ENCODE results near the gene SP2.
A peak's percentile ranks its signal among the peaks of the same experiment; 100 is the strongest.

The SP2 gene

GRCh38 chr17:47949197-47949759 is 53.2 kb downstream of the SP2 start:
- peak; percentile 45 for DNase-seq (ENCODE audit: low read depth in 2 of 2)

DNA sequence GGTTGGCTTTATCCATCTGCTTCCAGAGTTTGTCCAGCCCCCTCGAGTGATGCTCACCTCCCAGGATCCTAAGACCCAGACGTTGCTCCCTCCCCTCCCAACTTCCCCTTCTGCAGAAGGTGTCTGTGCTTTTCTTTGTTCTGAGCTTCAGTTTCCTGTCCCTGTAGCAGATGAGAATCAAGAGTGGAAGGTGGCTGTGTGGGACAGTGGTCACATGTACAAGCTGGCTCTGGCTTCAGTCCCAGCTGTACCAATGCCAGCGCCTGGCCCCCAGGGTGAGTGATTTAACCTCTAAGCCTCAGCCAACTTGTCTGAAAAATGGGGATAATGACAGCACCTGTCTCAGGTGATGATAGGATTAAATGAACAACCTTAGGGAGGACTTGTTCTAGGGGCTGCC is 53.9 kb downstream of the SP2 start:
- no peak for DNase-seq (ENCODE audit: low read depth in 2 of 2)

DNA sequence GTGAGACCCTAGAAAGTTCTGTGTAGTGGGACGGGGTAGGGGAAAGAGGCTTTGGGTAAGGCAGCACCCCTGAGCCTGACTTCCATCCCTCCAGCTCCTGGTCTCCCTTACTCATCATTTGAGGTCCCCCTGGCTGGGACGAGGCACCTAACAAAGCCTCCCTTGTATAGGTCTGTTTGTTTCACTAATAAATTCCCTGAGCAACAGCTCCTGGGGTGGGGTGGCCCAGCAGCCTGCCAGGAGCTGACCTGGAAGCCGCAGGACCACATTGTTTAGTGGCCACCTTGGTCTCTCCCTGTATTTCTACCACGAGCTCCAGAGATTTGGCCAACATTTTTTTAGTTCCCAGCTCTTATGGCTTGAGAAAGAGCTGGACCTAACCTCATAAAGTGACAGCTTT is 54.4 kb downstream of the SP2 start:
- DNase-seq (ENCODE audit: low read depth in 2 of 2), result no peak

DNA sequence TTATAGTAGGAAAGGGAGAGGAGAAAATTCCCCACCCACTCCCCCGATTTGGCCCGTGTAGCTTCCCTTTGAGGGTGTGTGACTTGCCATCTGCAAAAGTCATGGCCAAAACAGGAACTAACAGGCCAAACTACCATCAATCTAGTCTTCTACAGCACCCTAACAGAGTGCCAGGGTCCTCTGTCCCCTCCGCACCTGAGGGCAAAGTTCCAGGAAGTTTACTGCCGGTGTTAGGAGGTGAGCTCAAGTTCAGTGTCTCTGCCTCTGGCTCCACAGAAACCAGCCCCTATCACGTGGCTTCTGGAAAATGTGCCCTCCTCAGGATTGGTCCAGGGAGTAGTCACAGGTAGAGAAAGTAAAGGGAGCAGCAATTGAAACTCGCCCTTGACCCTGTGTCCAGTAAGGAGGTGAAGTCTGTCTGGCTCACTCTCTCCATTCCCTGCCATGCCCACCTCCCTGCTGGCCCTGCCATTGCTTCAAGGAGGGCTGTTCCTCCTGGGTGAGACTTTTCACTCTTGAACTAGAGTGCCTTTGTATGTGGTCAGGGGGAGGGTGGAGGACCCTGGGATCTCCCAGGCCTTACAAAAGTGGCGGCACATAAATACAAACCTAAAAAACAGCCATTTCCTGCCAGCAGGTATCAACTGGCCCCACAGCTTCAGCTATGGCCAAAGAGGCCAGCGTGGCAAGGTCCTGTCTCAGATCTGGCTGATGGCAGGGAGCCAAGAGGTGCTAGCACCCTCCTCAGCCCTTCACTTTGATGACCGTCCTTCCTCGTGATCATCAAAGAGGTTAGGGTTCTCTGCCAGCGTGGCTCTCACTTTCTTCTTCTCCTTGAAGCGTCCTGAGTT is 56.4 kb downstream of the SP2 start:
- no peak for DNase-seq (ENCODE audit: low read depth in 2 of 2)

DNA sequence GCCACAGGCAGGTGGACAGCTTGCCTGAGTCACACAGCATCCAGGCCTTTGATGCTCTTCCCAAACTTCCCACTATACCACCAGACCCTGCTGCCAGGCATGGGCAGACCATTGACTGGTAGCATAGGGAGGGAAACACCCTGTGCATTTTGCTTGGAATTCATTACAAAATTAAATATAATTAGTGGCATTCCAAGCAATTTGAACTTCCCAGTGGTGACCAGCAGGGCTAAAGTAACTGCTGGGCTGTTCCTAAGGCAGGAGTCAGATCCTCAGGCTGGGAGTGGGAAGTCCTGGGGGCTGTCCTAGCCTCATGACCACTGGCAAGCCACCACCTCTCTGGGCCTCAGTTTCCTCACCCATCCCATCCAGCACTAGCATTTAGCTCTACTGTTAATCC is 57.9 kb downstream of the SP2 start:
- DNase-seq (ENCODE audit: low read depth in 2 of 2), result no peak

DNA sequence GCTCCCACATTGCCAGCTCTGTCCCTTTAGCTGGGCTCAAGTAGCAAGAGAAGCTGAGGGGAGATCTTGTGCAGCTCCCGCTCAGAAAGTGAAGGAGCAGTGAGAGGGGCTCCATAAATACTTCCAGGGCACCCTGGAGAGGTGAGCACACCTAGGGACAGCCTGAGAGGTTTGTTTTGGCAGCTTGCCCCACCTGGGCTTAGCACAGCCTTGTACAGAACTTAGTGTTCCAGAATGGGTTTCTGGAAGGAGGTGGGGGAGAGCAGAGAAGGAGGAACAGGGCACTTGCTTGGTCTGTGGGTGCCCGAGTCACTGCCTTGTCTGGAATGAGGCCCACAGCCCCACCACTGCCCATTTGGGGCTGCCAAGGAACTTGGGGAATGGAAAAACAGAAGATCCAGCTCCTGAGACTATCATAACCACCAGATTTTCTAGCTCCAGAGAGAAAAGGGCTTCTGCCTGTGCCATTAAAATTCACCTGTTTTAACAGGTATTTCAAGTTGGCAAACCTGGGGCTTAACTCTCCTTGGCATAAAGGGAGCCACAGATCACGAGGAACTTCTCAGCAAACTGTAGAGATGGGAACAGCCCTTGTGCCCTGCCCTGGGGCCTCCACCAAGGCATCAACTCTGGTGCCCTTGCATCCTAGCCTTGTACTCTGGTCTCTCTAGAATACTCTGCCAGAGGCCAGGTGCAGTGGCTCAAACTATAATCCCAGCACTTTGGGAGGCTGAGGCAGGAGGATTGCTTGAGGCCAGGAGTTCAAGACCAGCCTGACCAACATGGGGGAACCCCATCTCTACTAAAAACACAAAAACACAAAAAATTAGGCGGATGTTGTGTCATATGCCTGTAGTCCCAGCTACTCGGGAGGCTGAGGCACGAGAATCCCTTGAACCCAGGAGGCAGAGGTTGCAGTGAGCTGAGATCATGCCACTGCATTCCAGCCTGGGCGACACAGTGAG is 59.7 kb downstream of the SP2 start:
- DNase-seq (ENCODE audit: low read depth in 2 of 2), result no peak

DNA sequence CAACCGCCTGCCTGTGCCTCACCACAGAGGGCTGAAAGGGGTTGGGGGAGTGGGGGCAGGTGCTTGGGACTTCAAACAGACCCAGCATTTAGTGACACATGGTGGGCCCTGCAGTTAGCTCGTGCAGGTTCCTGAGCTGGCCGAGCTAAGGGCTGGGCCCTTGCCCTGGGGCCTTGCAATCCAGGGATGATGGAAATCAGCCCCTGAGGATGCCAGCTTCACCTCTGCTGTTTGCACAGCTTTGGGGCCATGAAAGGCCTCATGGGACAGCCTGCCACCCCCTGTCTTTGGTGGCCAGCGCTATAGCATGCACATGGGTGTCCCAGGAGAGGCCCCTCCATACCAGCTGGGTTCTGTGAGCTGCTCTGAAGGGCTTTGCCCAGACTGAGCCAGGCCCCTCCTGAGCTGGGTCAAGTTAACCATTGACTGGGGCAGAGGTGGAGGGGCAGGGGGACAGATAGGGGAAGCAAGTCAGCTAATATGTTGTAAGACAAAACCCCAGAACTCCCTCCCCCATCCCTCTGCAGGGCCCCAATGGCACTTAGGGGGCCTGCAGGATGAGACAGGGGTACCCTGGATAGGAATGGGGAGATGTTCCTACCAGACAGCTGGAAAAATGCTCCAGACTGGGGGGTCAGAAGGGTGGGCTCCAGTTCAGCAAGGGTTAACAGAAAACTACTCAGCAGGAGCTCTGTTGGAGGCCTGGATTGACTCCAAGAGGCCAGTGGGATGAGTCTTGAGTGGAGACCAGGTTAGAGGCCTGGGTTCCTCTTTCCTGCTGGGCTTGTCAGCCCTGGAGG is 61.0 kb downstream of the SP2 start:
- DNase-seq (ENCODE audit: low read depth in 2 of 2), result no peak

GRCh38 chr17:47957591-47958490 is 61.8 kb downstream of the SP2 start, which contains the start of gene PRR15L:
PRR15L (minus strand) TSS chr17:47957883; CDS start chr17:47953234, 4,649 bp downstream.
- DNase-seq (ENCODE audit: low read depth in 2 of 2), result no peak

GRCh38 chr17:47959825-47960655 is 64.0 kb downstream of the SP2 start:
- no peak for DNase-seq (ENCODE audit: low read depth in 2 of 2)

DNA sequence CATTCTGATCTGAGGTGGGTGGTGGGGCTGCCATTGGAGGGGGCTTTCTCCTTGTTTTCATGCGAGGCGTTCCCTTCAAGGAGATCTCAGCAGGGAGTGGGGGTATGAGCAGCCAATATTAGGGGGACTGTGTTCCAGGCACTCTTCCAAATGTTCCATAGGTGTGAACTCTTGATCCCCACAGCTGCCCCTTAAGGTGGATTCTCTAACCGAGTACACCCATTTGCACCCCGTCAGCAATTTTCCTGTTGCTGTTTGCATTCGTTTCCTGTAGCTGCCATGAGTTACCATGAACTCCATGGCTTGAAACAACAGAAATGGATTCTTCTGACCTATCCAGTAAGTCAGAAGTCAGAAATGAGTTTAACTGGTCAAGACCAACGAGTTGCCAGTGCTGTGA is 65.4 kb downstream of the SP2 start:
- DNase-seq (ENCODE audit: low read depth in 2 of 2), result no peak

- DNase-seq (ENCODE audit: low read depth in 2 of 2), result no peak
Observed at GRCh38 chr17:47962901-47963300, 66.9 kb downstream of the SP2 start.

DNA sequence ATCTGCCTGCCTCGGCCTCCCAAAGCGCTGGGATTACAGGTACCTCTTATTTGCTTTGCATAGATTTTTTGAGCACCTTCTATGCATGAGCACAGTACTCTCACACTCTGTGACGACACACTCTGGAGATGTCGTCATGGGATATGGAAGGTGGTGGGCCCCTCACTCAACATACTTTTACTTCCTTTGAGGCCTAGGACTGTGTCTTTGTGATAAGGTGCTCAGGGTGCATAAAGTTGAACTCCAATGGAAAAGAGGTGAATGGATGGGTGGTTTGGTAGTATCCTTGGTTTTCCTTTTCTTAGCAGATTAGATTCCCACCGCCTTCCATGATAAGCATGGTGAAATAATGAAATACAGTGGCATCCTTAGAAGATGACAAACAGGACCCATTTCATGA is 68.8 kb downstream of the SP2 start:
- no peak for DNase-seq (ENCODE audit: low read depth in 2 of 2)

- no peak for DNase-seq (ENCODE audit: low read depth in 2 of 2)
Observed at GRCh38 chr17:47966079-47966519, 70.1 kb downstream of the SP2 start.

DNA sequence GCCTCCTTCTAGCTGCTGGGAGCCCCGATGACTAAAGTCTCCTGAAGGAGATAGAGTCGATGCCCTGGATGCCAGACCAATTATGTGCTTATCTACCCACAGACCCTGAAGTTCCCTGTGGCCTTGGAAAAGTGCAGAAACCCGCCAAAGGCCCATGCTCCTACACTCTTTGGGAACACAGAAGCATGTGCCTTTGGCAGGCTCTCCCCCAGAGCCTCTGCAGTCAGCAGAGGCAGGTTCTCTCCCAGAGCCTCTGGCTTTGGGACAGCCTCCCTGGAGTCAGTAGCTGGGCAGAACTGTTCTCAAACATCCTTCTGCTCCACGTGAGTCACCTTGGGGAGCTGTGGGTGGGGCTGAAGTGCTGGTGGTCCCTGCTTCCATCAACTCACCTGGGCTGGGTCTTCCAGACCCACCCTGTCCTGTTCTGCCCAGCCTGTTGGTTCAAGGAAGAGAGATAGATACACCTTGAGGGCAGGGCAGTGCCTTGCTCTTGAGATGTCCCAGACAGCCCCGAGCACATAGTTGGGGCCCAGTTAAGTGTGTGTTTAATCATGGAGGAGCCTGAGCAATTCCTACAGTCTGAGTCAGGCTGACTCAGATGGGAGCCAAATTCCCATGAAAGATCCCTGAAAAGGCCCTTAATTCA is 71.7 kb downstream of the SP2 start:
- DNase-seq (ENCODE audit: low read depth in 2 of 2), result no peak

DNA sequence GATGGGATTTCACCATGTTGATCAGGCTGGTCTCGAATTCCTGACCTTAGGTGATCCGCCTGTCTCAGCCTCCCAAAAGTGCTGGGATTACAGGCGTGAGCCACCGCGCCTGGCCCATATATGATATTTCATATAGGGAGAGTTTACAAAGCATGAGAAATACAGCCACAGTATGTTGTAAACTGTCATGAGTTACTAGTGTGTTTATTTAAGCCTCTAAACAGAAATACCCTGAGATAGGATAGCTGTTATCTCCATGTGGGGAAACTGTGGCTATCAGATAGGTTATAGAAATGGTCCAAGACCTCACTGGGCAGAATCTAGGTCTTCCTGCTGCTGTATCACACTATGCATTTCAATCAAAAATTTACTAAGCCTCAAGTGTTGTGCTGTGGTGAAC is 72.8 kb downstream of the SP2 start:
- no peak for DNase-seq (ENCODE audit: low read depth in 2 of 2)

DNA sequence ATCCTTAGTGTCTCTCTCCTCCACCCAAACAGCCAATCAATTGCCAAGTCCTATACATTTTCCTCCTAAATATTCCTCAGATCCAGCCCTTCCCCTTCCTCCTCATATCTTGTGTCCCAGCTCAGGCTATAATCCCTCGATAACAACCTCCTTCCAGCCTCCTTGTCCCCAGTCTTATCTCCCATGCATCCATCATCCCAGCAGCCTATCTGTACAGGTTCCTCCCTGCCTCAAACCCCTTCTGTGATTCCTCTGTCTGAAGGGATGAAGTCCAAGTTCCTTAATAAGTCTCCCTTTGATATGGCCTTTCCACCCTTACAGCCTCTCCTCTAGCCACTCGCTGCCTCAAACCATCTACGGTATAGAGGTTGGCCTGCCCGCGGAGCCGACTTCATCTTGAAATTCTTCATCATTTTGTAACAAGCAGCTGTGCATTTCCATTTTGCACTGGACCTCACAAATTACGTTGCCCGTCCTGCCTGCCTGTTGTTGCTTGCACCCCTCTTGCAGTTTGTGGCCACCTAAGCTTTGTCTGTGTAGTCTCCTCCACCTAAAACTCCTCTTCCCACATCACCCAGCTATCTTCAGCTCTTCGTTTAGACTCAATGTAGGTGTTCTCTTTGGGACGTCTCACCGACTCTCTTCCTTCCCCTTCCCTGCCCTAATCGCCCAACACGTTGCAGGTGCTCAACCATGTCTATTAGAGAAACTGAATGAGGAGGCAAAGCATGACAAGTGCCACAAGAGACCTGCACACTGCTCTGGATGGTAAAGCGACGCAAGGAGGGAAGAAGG is 74.1 kb downstream of the SP2 start:
- DNase-seq (ENCODE audit: low read depth in 2 of 2), result no peak

GRCh38 chr17:47970725-47971499 is 74.9 kb downstream of the SP2 start, which contains the start of gene CDK5RAP3:
CDK5RAP3 (plus strand) TSS chr17:47971113; CDS start chr17:47971147, 34 bp downstream.
- DNase-seq (ENCODE audit: low read depth in 2 of 2), result peak; percentile 96 to 97
